ENCODE data around the gene SEMA3A.

Gene SEMA3A

DNA sequence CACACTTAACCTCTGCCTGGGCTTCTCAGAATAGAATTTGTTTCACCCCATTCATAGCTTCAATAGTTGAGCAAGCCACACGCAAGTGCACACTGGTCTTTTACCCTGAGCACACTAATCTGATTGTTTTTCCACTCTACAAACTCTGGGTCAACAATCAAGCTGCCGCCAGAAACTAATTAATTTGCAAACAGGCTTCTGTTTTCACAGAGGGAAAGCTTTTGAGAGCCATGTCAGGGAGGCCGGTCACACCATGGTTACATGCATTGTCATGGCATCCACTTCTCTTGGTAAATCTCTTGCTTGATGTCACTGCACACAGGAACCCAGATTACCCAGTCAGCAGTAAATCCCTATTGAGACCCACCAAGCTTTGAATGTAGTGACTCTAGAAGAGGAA lies 154.2 kb downstream of the SEMA3A start:
- no peak for TF ChIP-seq POLR2AphosphoS5 (IDR thresholded peaks at IDR 0.05; ENCODE audit: low read depth)
- Histone ChIP-seq H3K4me3 (replicated peaks; ENCODE audit: insufficient read depth, low read length) (no peak overlapping the region), H3K27me3 (ENCODE audit: insufficient read depth, poor library complexity, severe bottlenecking) (no peaks in the 10 kb centered on the region), H3K27ac (replicated peaks) (no peak overlapping the region)
- no peak for DNase-seq (ENCODE audit: low read depth in 1 of 2, low spot score in 1 of 2)

DNA sequence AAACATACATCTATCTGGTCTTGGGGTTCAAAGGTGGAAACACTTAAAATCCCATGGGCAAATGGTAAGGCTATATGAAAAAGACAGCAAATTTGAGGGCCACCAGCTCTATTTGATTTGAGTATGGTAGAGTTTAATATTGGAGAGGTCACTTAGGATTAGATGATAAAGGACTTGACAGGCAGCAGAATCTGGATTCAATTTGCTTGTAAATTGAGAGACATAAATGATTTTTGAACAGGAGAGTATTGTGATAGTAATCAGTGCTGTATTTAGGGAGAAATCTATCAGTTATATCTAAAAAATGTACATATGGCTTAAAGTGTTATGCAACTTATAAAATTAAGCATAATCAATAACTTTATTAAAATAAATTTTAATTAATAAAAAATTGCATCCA lies 155.2 kb downstream of the SEMA3A start:
- H3K4me3 ChIP-seq (replicated peaks; ENCODE audit: insufficient read depth, low read length) = no peak overlapping the region
- no peak for TF ChIP-seq SPI1 (IDR thresholded peaks at IDR 0.05; ENCODE audit: borderline replicate concordance, low read depth)
- TF ChIP-seq, protein P1, sequence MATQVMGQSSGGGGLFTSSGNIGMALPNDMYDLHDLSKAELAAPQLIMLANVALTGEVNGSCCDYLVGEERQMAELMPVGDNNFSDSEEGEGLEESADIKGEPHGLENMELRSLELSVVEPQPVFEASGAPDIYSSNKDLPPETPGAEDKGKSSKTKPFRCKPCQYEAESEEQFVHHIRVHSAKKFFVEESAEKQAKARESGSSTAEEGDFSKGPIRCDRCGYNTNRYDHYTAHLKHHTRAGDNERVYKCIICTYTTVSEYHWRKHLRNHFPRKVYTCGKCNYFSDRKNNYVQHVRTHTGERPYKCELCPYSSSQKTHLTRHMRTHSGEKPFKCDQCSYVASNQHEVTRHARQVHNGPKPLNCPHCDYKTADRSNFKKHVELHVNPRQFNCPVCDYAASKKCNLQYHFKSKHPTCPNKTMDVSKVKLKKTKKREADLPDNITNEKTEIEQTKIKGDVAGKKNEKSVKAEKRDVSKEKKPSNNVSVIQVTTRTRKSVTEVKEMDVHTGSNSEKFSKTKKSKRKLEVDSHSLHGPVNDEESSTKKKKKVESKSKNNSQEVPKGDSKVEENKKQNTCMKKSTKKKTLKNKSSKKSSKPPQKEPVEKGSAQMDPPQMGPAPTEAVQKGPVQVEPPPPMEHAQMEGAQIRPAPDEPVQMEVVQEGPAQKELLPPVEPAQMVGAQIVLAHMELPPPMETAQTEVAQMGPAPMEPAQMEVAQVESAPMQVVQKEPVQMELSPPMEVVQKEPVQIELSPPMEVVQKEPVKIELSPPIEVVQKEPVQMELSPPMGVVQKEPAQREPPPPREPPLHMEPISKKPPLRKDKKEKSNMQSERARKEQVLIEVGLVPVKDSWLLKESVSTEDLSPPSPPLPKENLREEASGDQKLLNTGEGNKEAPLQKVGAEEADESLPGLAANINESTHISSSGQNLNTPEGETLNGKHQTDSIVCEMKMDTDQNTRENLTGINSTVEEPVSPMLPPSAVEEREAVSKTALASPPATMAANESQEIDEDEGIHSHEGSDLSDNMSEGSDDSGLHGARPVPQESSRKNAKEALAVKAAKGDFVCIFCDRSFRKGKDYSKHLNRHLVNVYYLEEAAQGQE (IDR thresholded peaks at IDR 0.05; ENCODE audit: insufficient replicate concordance, low read depth) = no peak
- TF ChIP-seq POLR2AphosphoS5 (IDR thresholded peaks at IDR 0.05; ENCODE audit: low read depth) = no peak
- TF ChIP-seq, protein P2, sequence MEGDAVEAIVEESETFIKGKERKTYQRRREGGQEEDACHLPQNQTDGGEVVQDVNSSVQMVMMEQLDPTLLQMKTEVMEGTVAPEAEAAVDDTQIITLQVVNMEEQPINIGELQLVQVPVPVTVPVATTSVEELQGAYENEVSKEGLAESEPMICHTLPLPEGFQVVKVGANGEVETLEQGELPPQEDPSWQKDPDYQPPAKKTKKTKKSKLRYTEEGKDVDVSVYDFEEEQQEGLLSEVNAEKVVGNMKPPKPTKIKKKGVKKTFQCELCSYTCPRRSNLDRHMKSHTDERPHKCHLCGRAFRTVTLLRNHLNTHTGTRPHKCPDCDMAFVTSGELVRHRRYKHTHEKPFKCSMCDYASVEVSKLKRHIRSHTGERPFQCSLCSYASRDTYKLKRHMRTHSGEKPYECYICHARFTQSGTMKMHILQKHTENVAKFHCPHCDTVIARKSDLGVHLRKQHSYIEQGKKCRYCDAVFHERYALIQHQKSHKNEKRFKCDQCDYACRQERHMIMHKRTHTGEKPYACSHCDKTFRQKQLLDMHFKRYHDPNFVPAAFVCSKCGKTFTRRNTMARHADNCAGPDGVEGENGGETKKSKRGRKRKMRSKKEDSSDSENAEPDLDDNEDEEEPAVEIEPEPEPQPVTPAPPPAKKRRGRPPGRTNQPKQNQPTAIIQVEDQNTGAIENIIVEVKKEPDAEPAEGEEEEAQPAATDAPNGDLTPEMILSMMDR (IDR thresholded peaks at IDR 0.05; ENCODE audit: insufficient read depth, low read length) = no peak
- TF ChIP-seq GABPA (IDR thresholded peaks at IDR 0.05; ENCODE audit: low read depth) = no peak
- no peak overlapping the region for H3K27ac ChIP-seq (replicated peaks)
- no peak for DNase-seq (ENCODE audit: low read depth in 1 of 2, low spot score in 1 of 2)
- H3K27me3 ChIP-seq (ENCODE audit: insufficient read depth, poor library complexity, severe bottlenecking) = no peaks in the 10 kb centered on the region

DNA sequence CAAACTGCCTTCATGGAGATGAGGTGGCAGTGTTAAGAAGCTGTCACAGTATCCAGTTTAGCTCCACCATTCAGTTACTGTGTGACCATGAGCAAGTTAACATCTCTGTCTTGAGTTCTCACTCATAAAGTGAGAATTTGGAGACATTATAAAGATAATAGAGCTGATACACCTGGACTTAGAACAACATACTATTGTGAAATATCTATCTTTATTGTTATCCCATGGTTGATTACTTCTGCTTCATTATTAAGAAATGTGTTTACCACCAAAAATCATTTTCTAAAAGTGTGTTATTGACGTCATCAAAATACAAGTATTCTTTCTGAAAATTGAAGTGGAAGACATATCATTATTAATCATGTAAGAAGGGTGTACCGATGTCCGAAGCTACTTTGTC lies 166.9 kb downstream of the SEMA3A start:
- H3K4me3 ChIP-seq (replicated peaks; ENCODE audit: insufficient read depth, low read length) = no peak overlapping the region
- no peak for DNase-seq (ENCODE audit: low read depth in 1 of 2, low spot score in 1 of 2)
- TF ChIP-seq, protein P2 (IDR thresholded peaks at IDR 0.05; ENCODE audit: insufficient read depth, low read length) = no peak
- TF ChIP-seq POLR2AphosphoS5 (IDR thresholded peaks at IDR 0.05; ENCODE audit: low read depth) = no peak
- no peak for TF ChIP-seq SPI1 (IDR thresholded peaks at IDR 0.05; ENCODE audit: borderline replicate concordance, low read depth)
- TF ChIP-seq, protein P1 (IDR thresholded peaks at IDR 0.05; ENCODE audit: insufficient replicate concordance, low read depth) = no peak
- TF ChIP-seq GABPA (IDR thresholded peaks at IDR 0.05; ENCODE audit: low read depth) = no peak
- H3K27me3 ChIP-seq (ENCODE audit: insufficient read depth, poor library complexity, severe bottlenecking) = no peaks in the 10 kb centered on the region
- no peak overlapping the region for H3K27ac ChIP-seq (replicated peaks)

DNA sequence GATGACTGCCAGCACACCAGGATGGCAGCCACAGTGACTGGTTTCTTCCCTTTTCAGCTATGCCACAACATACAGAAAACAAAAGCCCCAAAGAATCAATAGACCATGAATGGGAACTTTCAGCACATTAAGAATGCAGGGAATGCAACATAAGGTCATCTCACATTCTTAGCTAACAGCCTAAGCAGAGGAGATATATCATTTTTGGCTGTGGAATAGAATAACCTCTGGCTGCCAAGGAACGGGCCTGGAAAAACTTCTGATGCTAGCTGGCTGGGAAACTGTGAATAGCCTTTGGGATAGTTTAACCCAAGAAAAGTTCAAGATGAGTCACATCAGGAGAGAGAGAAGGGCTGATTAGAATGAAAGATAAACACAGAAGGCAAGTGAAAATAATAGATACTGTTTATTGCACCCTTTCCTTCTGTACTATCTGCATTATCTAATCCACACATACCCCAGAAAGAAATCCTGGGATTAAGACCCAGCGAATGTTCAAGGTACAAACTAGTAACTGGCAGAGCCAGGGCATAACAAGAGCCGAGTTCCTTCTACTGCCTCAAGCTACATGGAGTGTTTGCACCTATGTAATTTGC lies 169.2 kb downstream of the SEMA3A start:
- DNase-seq (ENCODE audit: low read depth in 1 of 2, low spot score in 1 of 2) = no peak
- no peak overlapping the region for H3K4me3 ChIP-seq (replicated peaks; ENCODE audit: insufficient read depth, low read length)
- no peaks in the 10 kb centered on the region for H3K27me3 ChIP-seq (ENCODE audit: insufficient read depth, poor library complexity, severe bottlenecking)
- H3K27ac ChIP-seq (replicated peaks) = no peak overlapping the region
- TF ChIP-seq GABPA (IDR thresholded peaks at IDR 0.05; ENCODE audit: low read depth) (no peak), POLR2AphosphoS5 (IDR thresholded peaks at IDR 0.05; ENCODE audit: low read depth) (no peak), SPI1 (IDR thresholded peaks at IDR 0.05; ENCODE audit: borderline replicate concordance, low read depth) (no peak)
- TF ChIP-seq, protein P1 (IDR thresholded peaks at IDR 0.05; ENCODE audit: insufficient replicate concordance, low read depth) = no peak
- TF ChIP-seq, protein P2 (IDR thresholded peaks at IDR 0.05; ENCODE audit: insufficient read depth, low read length) = no peak
